ENCODE data around the gene AARS1.

DNA sequence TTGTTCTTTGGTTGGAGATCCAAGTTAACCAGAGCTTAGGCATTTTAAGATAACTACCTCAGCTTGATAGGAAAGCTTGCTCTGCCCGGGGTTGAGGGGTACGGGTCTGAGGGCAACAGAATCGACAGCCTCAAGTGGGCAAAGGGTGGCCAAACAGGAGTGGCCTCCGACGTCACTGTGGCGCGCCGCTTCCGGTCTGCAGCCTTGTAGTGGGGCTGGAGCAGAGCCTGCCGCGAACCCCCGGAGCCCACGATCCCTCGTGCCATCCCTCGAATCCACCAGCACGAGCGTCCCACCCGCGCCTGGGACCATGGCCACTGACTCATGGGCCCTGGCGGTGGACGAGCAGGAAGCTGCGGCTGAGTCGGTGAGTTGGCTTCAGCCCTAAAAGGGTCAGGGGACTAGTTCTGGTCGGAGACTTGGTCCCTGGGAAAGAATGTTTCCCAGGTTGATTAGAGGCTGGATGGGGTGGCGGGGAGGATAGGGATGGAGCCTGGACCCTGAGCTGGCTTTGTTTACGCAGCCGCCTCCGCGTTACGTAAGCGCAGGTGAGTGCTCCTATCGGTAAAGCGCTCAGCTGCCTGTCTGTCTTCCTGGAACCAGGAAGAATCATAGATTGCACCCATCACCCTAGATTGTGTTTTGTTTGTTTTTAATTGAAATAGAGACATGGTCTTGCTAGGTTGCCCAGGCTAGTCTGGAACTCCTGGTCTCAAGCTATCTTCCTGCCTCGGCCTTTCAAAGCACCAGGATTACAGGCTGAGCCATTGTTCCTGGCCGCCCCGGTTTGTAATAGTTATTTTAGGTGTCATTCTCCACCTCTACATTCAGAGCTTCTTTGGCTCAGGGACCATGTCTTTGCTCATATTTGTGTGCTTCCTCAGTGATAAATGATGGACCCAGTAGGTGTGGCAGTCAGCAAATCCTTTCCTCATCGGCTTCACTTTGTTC is 10.0 kb upstream of the AARS1 start, which contains the start of gene DDX19B:
- TF ChIP-seq, protein P1, sequence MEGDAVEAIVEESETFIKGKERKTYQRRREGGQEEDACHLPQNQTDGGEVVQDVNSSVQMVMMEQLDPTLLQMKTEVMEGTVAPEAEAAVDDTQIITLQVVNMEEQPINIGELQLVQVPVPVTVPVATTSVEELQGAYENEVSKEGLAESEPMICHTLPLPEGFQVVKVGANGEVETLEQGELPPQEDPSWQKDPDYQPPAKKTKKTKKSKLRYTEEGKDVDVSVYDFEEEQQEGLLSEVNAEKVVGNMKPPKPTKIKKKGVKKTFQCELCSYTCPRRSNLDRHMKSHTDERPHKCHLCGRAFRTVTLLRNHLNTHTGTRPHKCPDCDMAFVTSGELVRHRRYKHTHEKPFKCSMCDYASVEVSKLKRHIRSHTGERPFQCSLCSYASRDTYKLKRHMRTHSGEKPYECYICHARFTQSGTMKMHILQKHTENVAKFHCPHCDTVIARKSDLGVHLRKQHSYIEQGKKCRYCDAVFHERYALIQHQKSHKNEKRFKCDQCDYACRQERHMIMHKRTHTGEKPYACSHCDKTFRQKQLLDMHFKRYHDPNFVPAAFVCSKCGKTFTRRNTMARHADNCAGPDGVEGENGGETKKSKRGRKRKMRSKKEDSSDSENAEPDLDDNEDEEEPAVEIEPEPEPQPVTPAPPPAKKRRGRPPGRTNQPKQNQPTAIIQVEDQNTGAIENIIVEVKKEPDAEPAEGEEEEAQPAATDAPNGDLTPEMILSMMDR (IDR thresholded peaks at IDR 0.05): peak in 1 of 6 experiments; percentile 37
- TF ChIP-seq POLR2AphosphoS5 (IDR thresholded peaks at IDR 0.05): peak; percentile 86 to 88
